Hepatocyte (in vitro differentiated cells): ENCODE measurements around the gene C9orf57. TPM values are rescaled to one million over a fixed set of nuclear protein-coding genes. Genes with fewer than 3 reads are reported as not detected.
"Not testable (repeated sequence)": the region's sequence is repeated elsewhere in the genome, so short reads cannot be mapped to it uniquely, and the experiment has no call there.

Experiments
- DNase-seq: peaks from one replicate; pipeline ENCODE4 v3.0.0-alpha.2; 2016; ENCODE audit warnings: low spot score
- H2AFZ ChIP-seq: fragments of 200-600 bp; sonication (generic); 2 replicates; pipeline ENCODE4 v1.6.0; 2016; ENCODE audit warnings: antibody characterized with exemption, mild to moderate bottlenecking
- H3K27ac ChIP-seq: fragments of 200-600 bp; sonication (generic); 2 replicates; pipeline ENCODE4 v1.5.1; 2016; ENCODE audit warnings: mild to moderate bottlenecking
- H3K27me3 ChIP-seq: fragments of 200-600 bp; sonication (generic); 2 replicates; pipeline ENCODE4 v1.6.1; 2016
- H3K36me3 ChIP-seq: fragments of 200-600 bp; sonication (generic); replicated peaks from 2 replicates; pipeline ENCODE4 v1.5.1; 2016; ENCODE audit warnings: low read depth; ENCODE audit not compliant: insufficient read depth
- H3K4me1 ChIP-seq: fragments of 200-600 bp; sonication (generic); 2 replicates; pipeline ENCODE4 v1.5.1; 2016; ENCODE audit warnings: mild to moderate bottlenecking, moderate library complexity; ENCODE audit not compliant: insufficient read depth
- H3K4me2 ChIP-seq: fragments of 200-600 bp; sonication (generic); 2 replicates; pipeline ENCODE4 v1.6.0; 2016
- H3K4me3 ChIP-seq: fragments of 200-600 bp; sonication (generic); 2 replicates; pipeline ENCODE4 v1.5.1; 2016; ENCODE audit warnings: mild to moderate bottlenecking
- H3K79me2 ChIP-seq: fragments of 200-600 bp; sonication (generic); 2 replicates; pipeline ENCODE4 v1.6.0; 2017; ENCODE audit warnings: mild to moderate bottlenecking
- H3K9me2 ChIP-seq: fragments of 200-600 bp; sonication (generic); replicated peaks from 2 replicates; pipeline ENCODE4 v1.6.0; 2017; ENCODE audit warnings: mild to moderate bottlenecking; ENCODE audit not compliant: insufficient read depth
- H3K9me3 ChIP-seq: fragments of 200-600 bp; sonication (generic); 2 replicates; pipeline ENCODE4 v1.5.1; 2016; ENCODE audit warnings: low read depth, mild to moderate bottlenecking
- H4K20me1 ChIP-seq: fragments of 200-600 bp; sonication (generic); 2 replicates; pipeline ENCODE4 v1.6.0; 2016; ENCODE audit warnings: mild to moderate bottlenecking; ENCODE audit not compliant: insufficient read depth, poor library complexity, severe bottlenecking
- EZH2 ChIP-seq: fragments of 200-600 bp; sonication (generic); IDR thresholded peaks from 2 replicates; pipeline ENCODE4 v1.6.1; 2016; ENCODE audit warnings: antibody characterized with exemption, mild to moderate bottlenecking, borderline replicate concordance
- EZH2phosphoT487 ChIP-seq: fragments of 200-600 bp; sonication (generic); IDR thresholded peaks from one replicate; pipeline ENCODE4 v1.6.1; 2018; ENCODE audit warnings: antibody characterized with exemption, mild to moderate bottlenecking, low read depth, moderate library complexity; ENCODE audit not compliant: unreplicated experiment, severe bottlenecking
- WGBS: methylation state at CpG from one replicate; pipeline ENCODE4 v1.1.6; 2016; ENCODE audit warnings: low lambda C conversion rate; ENCODE audit errors: missing lambda C conversion rate; 5-methylcytosine and 5-hydroxymethylcytosine counted together
- polyA plus RNA-seq: library from polyadenylated mRNA; unstranded; fragments of >200 nt; fragmentation: Nextera tagmentation; extraction: Ambion mirVana; gene quantifications from 2 replicates; pipeline ENCODE4 v1.2.1, GENCODE V29; 2016
- total RNA-seq: library from RNA; depleted of rRNA; stranded (reverse); fragments of >200 nt; gene quantifications from 2 replicates; pipeline ENCODE4 v1.2.3, GENCODE V29; 2014
- TF ChIP-seq, protein P1 (sequence below): fragments of 200-600 bp; sonication (generic); IDR thresholded peaks from 2 replicates; pipeline ENCODE4 v1.5.1; 2016; ENCODE audit warnings: antibody characterized with exemption, mild to moderate bottlenecking; ENCODE audit not compliant: poor library complexity

Gene C9orf57
- total and polyA plus RNA-seq, 2 experiments from 2014 or later = 0.10 TPM; not detected in 1

DNA sequence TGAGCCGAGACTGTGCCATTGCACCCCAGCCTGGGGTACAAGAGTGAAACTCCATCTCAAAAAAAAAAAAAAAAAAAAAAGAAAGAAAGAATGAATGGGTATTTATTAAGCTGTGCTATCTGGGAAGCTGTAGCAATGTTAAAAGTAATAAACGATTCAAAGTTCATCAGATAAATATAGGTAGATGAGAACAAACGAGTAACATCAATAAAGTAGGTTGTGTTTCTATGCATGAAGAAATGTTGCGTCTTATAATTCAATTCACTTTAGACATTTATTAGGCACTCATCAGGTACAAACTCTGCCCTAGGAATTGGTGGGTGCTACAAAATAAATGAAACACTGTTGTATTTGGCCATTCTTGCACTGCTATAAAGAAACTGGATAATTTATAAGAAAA lies 36.8 kb downstream of the C9orf57 start:
- Histone ChIP-seq H2AFZ (no peak overlapping the region), H3K79me2 (no peaks in the 10 kb centered on the region), H3K36me3 (no peaks in the 10 kb centered on the region), H3K4me2 (no peak overlapping the region), H3K4me1 (no peaks in the 10 kb centered on the region), H3K27ac (no peak overlapping the region), H4K20me1 (no peaks in the 10 kb centered on the region), H3K9me2 (no peaks in the 10 kb centered on the region), H3K4me3 (no peak overlapping the region), H3K9me3 (no peaks in the 10 kb centered on the region), H3K27me3 (no peaks in the 10 kb centered on the region)
- no peak for DNase-seq
- TF ChIP-seq EZH2 = no peak
- TF ChIP-seq EZH2phosphoT487 = no peak
- TF ChIP-seq, protein P1, sequence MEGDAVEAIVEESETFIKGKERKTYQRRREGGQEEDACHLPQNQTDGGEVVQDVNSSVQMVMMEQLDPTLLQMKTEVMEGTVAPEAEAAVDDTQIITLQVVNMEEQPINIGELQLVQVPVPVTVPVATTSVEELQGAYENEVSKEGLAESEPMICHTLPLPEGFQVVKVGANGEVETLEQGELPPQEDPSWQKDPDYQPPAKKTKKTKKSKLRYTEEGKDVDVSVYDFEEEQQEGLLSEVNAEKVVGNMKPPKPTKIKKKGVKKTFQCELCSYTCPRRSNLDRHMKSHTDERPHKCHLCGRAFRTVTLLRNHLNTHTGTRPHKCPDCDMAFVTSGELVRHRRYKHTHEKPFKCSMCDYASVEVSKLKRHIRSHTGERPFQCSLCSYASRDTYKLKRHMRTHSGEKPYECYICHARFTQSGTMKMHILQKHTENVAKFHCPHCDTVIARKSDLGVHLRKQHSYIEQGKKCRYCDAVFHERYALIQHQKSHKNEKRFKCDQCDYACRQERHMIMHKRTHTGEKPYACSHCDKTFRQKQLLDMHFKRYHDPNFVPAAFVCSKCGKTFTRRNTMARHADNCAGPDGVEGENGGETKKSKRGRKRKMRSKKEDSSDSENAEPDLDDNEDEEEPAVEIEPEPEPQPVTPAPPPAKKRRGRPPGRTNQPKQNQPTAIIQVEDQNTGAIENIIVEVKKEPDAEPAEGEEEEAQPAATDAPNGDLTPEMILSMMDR = no peak
- 100% methylated on average over 4 of the region's 4 CpGs for WGBS

DNA sequence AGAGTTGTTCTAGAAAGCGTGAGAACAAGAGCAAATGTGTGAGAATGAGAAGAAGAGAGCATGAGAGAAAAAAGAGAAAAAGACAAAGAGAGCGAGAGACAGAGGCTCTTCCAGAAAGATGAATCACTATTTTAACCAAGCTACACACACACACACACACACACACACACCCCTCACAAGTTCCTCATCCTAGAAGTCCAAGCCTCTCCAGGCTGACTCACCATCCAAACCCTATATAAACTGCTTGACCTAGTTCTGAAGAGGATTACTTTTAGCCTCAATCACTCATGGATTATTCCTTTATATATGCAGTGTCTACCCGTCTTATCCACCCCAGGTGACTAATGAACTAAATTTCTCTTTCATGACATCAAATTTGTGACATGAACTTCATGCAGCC lies 37.6 kb downstream of the C9orf57 start:
- Histone ChIP-seq H3K9me3 (no peaks in the 10 kb centered on the region), H3K9me2 (no peaks in the 10 kb centered on the region), H2AFZ (no peak overlapping the region), H3K4me2 (no peak overlapping the region), H3K36me3 (no peaks in the 10 kb centered on the region), H4K20me1 (no peaks in the 10 kb centered on the region), H3K79me2 (no peaks in the 10 kb centered on the region), H3K27me3 (no peaks in the 10 kb centered on the region), H3K27ac (peak overlapping the region; percentile 60), H3K4me3 (no peak overlapping the region), H3K4me1 (no peaks in the 10 kb centered on the region)
- 83% methylated on average over 3 of the region's 3 CpGs for WGBS
- DNase-seq = peak; percentile 57
- TF ChIP-seq, protein P1 = no peak
- no peak for TF ChIP-seq EZH2phosphoT487
- no peak for TF ChIP-seq EZH2

DNA sequence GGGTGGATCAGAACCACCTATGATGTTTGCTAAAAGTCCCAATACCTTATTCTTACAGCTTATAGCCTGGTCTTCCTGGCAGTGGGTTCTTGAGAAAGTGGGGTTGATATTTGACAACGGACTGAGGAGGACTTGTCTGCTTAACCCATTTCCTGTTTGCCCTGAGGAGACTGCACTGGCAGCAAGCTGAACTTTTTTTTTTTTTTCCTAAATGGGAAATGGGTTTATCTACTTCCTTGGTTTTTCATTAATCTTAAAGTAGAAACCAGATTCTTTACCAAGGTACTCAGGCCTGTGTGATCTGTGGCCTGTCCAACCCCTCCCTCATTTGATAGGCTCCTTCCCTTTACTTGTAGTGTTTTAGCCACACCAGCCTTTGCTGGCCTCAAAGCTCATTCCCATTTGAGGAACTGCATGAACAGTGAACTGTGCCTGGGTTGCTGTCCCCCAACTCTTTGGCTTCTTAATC lies 47.1 kb downstream of the C9orf57 start:
- H3K9me3 ChIP-seq = no peaks in the 10 kb centered on the region
- TF ChIP-seq, protein P1 = no peak
- no peak for TF ChIP-seq EZH2phosphoT487
- TF ChIP-seq EZH2 = no peak
- H3K4me3 ChIP-seq = no peak overlapping the region
- no peaks in the 10 kb centered on the region for H3K4me1 ChIP-seq
- H3K27ac ChIP-seq = no peak overlapping the region
- H3K9me2 ChIP-seq = no peaks in the 10 kb centered on the region
- DNase-seq = no peak
- no peaks in the 10 kb centered on the region for H4K20me1 ChIP-seq
- 38% methylated on average over 1 of the region's 1 CpG for WGBS
- H2AFZ ChIP-seq = no peak overlapping the region
- no peaks in the 10 kb centered on the region for H3K36me3 ChIP-seq
- no peaks in the 10 kb centered on the region for H3K79me2 ChIP-seq
- H3K4me2 ChIP-seq = no peak overlapping the region
- no peaks in the 10 kb centered on the region for H3K27me3 ChIP-seq

DNA sequence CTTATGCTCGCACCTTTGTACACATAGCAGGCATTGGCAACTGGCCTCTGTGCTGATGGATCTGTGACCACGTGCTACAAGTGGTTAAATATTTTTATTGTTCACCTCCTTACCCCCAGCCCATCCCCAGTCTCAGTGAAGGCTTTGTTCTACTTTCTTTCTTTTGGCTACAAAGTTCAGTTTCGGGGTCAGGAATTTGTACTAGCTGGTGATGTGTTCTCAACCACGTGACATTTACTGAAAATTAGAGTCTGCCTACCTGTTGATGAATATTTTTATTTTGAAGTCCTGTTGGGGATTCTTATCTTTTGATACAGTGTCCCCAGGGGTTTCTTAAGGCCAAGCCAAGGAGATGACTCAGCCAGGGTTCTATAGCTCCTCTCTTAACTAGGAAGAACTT lies 47.8 kb downstream of the C9orf57 start:
- H3K9me2 ChIP-seq = no peaks in the 10 kb centered on the region
- H3K4me3 ChIP-seq = no peak overlapping the region
- no peaks in the 10 kb centered on the region for H3K4me1 ChIP-seq
- peak overlapping the region; percentile 58 for H3K27ac ChIP-seq
- H3K36me3 ChIP-seq = no peaks in the 10 kb centered on the region
- DNase-seq = peak; percentile 25
- H4K20me1 ChIP-seq = no peaks in the 10 kb centered on the region
- no peak overlapping the region for H3K4me2 ChIP-seq
- H3K9me3 ChIP-seq = no peaks in the 10 kb centered on the region
- no peak for TF ChIP-seq EZH2phosphoT487
- no peak for TF ChIP-seq EZH2
- TF ChIP-seq, protein P1 = no peak
- no peaks in the 10 kb centered on the region for H3K27me3 ChIP-seq
- H2AFZ ChIP-seq = no peak overlapping the region
- H3K79me2 ChIP-seq = no peaks in the 10 kb centered on the region
- WGBS = 69% methylated on average over 4 of the region's 4 CpGs

DNA sequence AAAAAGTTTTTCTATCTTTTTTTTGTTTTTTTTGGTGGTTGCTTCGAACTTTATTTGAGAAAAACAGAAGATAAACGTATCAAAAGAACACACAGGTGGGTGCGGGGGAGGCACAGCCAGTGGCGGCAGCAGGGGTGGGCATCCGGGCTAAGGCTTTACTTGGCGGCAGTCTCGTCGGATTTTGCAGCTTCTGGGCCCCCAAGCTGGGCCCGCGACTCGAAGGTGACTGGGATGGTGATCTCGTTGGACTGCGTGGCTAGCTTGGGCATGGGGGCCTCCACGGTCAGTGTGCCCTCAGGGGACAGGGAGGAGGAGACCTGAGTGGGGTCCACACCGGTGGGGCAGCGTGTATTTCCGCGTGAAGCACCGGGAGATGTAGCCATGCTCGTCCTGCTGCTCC lies 52.7 kb downstream of the C9orf57 start:
- DNase-seq, H3K27ac ChIP-seq, H4K20me1 ChIP-seq, H3K4me1 ChIP-seq, H3K4me2 ChIP-seq, H2AFZ ChIP-seq, H3K4me3 ChIP-seq, H3K36me3 ChIP-seq, H3K27me3 ChIP-seq, H3K9me2 ChIP-seq, H3K79me2 ChIP-seq, H3K9me3 ChIP-seq: not testable (repeated sequence)
- 96% methylated on average over 18 of the region's 20 CpGs for WGBS
